GM23338 (cell line): ENCODE data around the gene TMEM59L.
A peak's percentile ranks its signal among the peaks of the same experiment; 100 is the strongest.

Experiments used
- CREB1 ChIP-seq: fragments of 250-450 bp; sonication (Bioruptor Pico); IDR thresholded peaks from 2 replicates; pipeline ENCODE4 v1.5.0; 2020; ENCODE audit warnings: low read depth, mild to moderate bottlenecking, moderate library complexity
- CTCF ChIP-seq, 2 experiments: fragments of 200-600 bp in 1 of 2; sonication (generic) in 1 of 2; conservative IDR thresholded peaks; 2 replicates each; pipeline versions ENCODE4 v1.5.1 to v1.6.1; 2016 to 2017; ENCODE audit warnings: antibody characterized with exemption in 2 of 2, low read depth in 2 of 2, mild to moderate bottlenecking in 2 of 2, moderate library complexity in 1 of 2
- ETS1 ChIP-seq: IDR thresholded peaks from 2 replicates; pipeline ENCODE4 v1.6.1; 2016; ENCODE audit warnings: antibody characterized with exemption
- EZH2 ChIP-seq: fragments of 200-600 bp; sonication (generic); IDR thresholded peaks from one replicate; pipeline ENCODE4 v1.8.0; 2017; ENCODE audit warnings: antibody characterized with exemption, mild to moderate bottlenecking, low read depth; ENCODE audit not compliant: unreplicated experiment
- EZH2phosphoT487 ChIP-seq: fragments of 200-600 bp; sonication (generic); IDR thresholded peaks from one replicate; pipeline ENCODE4 v1.8.1; 2018; ENCODE audit warnings: antibody characterized with exemption; ENCODE audit not compliant: unreplicated experiment
- JUNB ChIP-seq: IDR thresholded peaks from one replicate; pipeline ENCODE4 v1.6.1; 2016; ENCODE audit warnings: antibody characterized with exemption; ENCODE audit not compliant: unreplicated experiment
- POLR2AphosphoS5 ChIP-seq: IDR thresholded peaks from 2 replicates; pipeline ENCODE4 v1.6.1; 2016; ENCODE audit warnings: antibody characterized with exemption, low read depth
- REST ChIP-seq: IDR thresholded peaks from one replicate; pipeline ENCODE4 v1.6.1; 2018; ENCODE audit warnings: antibody characterized with exemption; ENCODE audit not compliant: unreplicated experiment
- ZNF114 ChIP-seq: fragments of 250-450 bp; sonication (Bioruptor Pico); IDR thresholded peaks from 2 replicates; pipeline ENCODE4 v1.5.0; 2020; ENCODE audit warnings: mild to moderate bottlenecking, moderate library complexity
- ZNF331 ChIP-seq: fragments of 250-450 bp; sonication (Bioruptor Pico); IDR thresholded peaks from 2 replicates; pipeline ENCODE4 v1.5.0; 2020; ENCODE audit warnings: low read depth, mild to moderate bottlenecking, moderate library complexity

- TF ChIP-seq REST (no peak), CTCF (conservative IDR thresholded peaks at IDR 0.05; ENCODE audit: low read depth in 2 of 2) (no peak), EZH2 (no peak), CREB1 (CRISPR knock-in tag) (0 out of 2 replicates have a peak, but pooled peaks have one; percentile 7), JUNB (no peak), EZH2phosphoT487 (no peak), POLR2AphosphoS5 (peak; percentile 20), ZNF114 (no peak), ZNF331 (no peak), ETS1 (no peak)
Observed at GRCh38 chr19:18589380-18590272, 23.0 kb upstream of the TMEM59L start.
